Measurements from ENCODE around the gene WNT3A.

- no peak for TF ChIP-seq CTCF (IDR thresholded peaks at IDR 0.05 in 2 of 3, conservative IDR thresholded peaks at IDR 0.05 in 1 of 3; ENCODE audit: insufficient read depth in 2 of 3, low read depth in 1 of 3, low read length in 3 of 3)
- TF ChIP-seq FOS (IDR thresholded peaks at IDR 0.05; ENCODE audit: extremely low read depth, insufficient read length) = no peak
- no peak for TF ChIP-seq NCOA2 (IDR thresholded peaks at IDR 0.05; ENCODE audit: partially characterized antibody in 2 of 2)
- no peak for TF ChIP-seq REST (IDR thresholded peaks at IDR 0.05; ENCODE audit: borderline replicate concordance)
- TF ChIP-seq REST (CRISPR knock-in tag; IDR thresholded peaks at IDR 0.05; ENCODE audit: low read depth) = no peak
- no peak for TF ChIP-seq YY1 (IDR thresholded peaks at IDR 0.05; ENCODE audit: borderline replicate concordance in 1 of 3, control insufficient read depth in 1 of 3, extremely low read depth in 1 of 3, insufficient read depth in 3 of 3, insufficient read length in 1 of 3, insufficient replicate concordance in 2 of 3, low read depth in 1 of 3, low read length in 2 of 3)
- TF ChIP-seq SNRNP70 (optimal IDR thresholded peaks at IDR 0.05; ENCODE audit: low read depth, low read length) = no peak
- TF ChIP-seq CBX8 (IDR thresholded peaks at IDR 0.05; ENCODE audit: borderline replicate concordance, extremely low read depth, low read depth, low read length, poor library complexity, severe bottlenecking) = no peak
- no peak for TF ChIP-seq ERF (CRISPR knock-in tag; IDR thresholded peaks at IDR 0.05)
- TF ChIP-seq NCOA1 (IDR thresholded peaks at IDR 0.05; ENCODE audit: low read depth) = no peak
- no peak for TF ChIP-seq KLF1 (tag; IDR thresholded peaks at IDR 0.05)
- no peak for TF ChIP-seq HCFC1 (IDR thresholded peaks at IDR 0.05; ENCODE audit: low read depth, low read length)
Observed at GRCh38 chr1:228074954-228075730, 68.3 kb downstream of the WNT3A start.
